NCI-H460 (cell line): ENCODE data around the gene S1PR5. TPM values are rescaled to one million over a fixed set of nuclear protein-coding genes. Genes with fewer than 3 reads are reported as not detected.

Experiments
- DNase-seq: peaks from one replicate; pipeline ENCODE4 v3.0.0-alpha.2; 2016; ENCODE audit warnings: low read depth; ENCODE audit errors: extremely low read depth
- total RNA-seq: library from RNA; depleted of rRNA; stranded (reverse); fragments of >200 nt; shearing (Covaris generic); gene quantifications from 2 replicates; pipeline ENCODE4 v1.2.3, GENCODE V29; 2014

S1PR5 gene
- total RNA-seq, 1 experiment from 2014 or later, result 1.0 TPM

DNA sequence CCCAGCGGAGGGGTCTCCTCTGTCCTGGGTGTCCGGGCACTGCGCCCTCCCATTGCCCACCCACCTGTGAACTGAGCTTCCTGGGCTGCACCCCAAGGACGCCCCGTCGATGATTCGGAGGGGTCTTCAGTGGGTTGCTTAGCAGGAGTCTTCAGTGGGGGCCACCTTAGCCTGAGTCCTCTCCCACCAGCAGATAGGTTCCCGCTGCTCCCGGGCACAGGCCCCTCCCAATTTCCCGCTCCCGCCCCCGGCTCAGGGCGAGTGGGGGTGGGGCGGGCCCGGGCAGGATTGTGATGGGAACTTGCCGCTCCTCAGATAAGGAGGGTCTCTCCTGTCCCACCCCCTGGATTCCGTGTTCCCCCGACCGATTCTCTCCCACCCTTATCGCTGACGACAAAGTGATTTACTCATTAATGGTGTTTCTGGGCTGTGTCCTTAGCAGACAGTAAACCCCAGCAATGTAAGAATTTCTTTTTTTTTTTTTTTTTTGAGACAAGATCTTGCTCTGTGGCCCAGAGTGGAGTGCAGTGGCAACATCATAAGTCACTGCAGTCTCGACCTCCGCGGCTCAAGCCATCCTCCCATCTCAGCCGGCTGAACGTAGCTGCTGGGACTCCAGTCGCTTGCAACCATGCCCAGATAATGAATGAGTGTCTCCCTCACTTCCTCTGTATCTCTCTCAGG lies 655 bp upstream of the S1PR5 start:
- no peak for DNase-seq

GRCh38 chr19:10516671-10517286 lies 468 bp downstream of the S1PR5 start:
- DNase-seq, result no peak

GRCh38 chr19:10516064-10516385 lies 1.2 kb downstream of the S1PR5 start:
- no peak for DNase-seq

- no peak for DNase-seq
Measured at GRCh38 chr19:10514211-10515145, 2.8 kb downstream of the S1PR5 start.

DNA sequence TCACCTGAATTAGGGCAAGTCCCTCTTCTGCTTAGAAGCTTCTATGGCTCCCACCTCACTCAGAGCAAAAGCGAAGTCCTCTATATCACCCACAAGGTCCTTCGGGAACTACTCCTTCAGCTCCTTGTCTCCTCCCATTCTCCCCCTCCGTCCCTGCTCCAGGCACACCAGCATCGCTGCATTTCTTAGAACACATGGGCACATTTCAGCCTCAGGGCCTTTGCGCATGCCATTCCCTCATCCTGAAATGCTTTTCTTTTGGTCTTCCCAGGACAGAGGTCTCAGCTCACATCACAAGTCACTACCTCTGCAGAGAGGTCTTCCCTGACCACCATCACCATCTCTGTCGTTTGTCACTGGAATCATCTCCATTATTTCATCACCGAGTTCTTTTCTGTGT lies 4.0 kb downstream of the S1PR5 start:
- DNase-seq, result no peak

GRCh38 chr19:10510301-10510802 lies 6.9 kb downstream of the S1PR5 start:
- DNase-seq, result no peak

DNA sequence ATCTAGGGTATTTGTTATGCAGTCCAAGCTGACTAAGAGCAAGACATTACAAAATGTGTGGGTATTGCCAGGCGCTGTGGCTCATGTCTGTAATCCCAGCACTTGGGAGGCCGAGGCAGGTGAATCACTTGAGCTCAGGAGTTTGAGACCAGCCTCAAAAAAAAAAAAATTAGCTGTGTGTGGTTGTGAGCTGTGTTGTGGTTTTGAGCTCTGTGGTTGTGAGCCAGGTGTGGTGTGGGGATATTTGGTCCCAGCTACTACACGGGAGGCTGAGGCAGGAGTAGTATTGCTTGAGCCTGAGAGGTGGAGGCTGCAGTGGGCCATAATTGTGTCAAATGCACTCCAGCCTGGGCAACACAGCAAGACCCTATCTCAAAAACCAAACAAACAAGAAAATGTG lies 8.5 kb downstream of the S1PR5 start:
- DNase-seq, result no peak

GRCh38 chr19:10508036-10508435 lies 9.2 kb downstream of the S1PR5 start:
- DNase-seq, result no peak

DNA sequence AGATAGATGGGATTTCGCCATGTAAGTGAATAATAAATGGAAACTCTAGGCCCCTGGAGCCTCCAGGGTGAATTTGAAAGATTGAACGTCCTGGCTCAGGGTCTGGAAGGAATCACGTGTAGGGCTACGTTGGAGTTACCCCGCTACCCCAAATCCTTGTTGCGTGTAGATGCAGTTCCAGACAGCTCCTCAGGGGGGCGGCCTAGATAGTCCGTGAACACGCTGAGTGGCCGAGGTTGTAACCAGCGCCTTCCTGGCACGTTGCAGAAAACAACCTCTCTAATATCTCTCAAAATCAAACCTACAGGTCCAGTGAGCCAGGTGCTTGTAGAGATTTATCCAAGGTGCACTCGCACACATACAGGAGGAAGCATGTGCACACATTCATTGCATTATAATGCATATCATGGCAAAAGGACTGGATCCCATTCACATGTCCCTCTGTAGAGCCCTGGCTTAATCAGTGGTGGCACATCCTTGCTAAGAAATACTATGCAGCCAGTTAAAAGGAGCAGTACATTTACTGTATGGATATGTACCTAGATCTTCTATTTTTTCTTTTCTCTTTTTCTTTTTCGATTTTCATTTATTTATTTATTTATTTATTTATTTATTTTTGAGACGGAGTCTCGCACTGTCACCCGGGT lies 11.5 kb downstream of the S1PR5 start:
- DNase-seq, result peak; percentile 49

GRCh38 chr19:10503002-10503789 lies 14.1 kb downstream of the S1PR5 start, which contains the start of gene KEAP1:
Gene KEAP1 (minus strand): TSS chr19:10503356. CDS start chr19:10500033, 3,323 bp downstream.
- no peak for DNase-seq

GRCh38 chr19:10502524-10503001 lies 14.7 kb downstream of the S1PR5 start:
- peak; percentile 82 for DNase-seq

DNA sequence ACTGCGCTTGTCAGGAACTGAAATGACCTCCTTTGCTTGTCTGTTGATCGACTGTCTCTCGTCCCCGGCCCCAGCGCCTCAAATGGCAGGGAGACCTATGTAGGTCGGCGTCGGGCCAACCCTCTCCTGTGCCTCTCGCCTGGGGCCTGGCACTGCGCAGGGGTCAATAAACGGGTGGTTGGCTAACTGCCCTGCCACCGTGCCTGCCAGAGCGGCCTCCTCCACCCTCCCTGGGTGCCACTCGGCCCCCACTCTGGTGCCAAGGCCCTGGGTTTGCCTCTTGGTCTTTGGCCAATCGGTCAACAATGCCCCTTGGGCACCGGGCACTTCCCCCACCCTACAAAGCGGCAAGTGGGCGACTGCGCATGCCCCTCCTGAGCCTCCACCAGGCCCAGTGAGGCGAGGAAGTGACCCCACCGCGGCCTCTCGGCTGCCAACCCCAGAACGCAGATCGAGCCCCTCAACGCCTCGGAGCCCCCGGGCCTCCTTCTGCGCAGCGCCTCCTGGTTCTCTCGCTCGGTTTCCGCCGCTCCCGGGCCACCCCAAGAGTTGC lies 15.2 kb downstream of the S1PR5 start:
- DNase-seq, result peak; percentile 50

DNA sequence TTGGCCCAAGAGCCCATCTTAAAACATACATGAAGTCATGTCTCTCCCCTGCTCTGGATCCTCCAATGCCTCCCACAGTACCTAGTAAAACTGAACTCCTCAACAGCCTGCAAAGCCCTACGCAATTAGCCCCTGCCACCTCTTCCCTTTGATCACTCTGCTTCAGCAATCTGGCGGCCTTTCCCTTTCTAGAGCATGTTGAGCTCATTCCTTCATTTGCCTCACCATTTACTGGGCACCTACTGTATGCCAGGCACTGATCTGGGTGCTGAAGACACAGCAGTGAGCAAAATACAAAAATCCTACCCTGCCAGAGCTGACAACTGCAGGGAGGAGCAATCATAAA lies 17.0 kb downstream of the S1PR5 start:
- DNase-seq, result no peak

DNA sequence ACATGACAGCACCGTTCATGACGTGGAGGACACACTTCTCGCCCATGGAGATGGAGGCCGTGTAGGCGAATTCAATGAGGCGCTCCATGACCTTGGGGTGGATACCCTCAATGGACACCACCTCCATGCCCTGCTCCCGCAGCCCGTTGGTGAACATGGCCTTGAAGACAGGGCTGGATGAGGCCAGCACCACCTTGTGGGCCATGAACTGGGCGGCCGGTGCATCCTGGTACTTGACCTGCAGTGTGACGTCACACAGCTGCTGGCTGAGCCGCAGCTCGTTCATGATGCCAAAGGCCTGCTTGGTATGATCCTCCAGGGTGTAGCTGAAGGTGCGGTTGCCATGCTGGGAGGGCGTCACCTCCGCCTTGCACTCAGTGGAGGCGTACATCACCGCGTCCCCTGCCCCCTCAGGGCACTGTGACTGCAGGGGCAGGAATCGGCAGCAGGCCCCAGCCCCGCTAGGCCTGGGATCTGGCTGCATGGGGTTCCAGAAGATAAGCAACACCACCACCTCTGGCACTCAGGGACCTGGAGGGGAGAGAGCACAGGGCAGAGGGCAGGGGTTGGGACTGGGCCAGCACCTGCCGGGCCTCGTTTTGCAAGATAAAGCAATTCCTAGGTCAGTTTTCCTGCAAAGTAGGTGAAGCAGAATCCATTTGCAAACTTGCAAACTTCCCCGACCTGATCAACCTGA lies 17.5 kb downstream of the S1PR5 start:
- no peak for DNase-seq

DNA sequence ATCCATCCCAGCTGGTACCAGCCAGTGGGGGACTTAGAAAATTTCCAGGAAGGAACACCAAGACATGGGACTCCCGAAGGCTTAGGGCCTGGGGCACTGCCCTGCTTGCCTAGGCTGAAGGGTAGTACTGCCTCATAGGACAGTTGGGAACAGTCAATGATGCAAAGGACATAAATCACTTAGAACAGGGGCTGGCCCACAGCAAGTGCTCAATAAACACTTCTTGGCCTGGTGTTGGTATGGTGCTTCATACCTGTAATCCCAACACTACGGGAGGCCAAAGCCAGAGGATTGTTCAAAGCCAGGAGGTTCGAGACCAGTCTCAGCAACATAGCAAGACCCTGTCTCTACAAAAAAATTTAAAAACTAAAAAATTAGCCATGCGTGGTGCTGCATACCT lies 19.9 kb downstream of the S1PR5 start:
- DNase-seq, result no peak

- no peak for DNase-seq
Measured at GRCh38 chr19:10491472-10492047, 25.7 kb downstream of the S1PR5 start.

DNA sequence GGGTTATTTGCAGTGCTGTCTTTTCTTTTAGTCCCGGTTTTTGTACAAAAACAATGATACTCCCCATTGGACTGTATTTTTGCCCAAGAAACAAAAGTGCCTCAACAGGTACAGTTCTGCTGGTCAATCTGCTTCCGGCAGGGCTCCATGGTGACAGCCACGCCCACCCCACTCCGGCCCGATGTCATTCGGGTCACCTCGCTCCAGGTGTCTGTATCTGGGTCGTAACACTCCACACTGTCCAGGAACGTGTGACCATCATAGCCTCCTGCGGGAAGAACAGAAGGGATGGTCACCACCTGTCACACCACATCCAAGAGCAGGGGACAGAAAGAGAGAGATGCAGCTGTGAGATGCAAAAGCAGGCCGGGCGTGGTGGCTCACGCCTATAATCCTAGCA lies 30.7 kb downstream of the S1PR5 start:
- DNase-seq, result no peak

- peak; percentile 86 for DNase-seq
Measured at GRCh38 chr19:10478903-10479384, 38.3 kb downstream of the S1PR5 start.

DNA sequence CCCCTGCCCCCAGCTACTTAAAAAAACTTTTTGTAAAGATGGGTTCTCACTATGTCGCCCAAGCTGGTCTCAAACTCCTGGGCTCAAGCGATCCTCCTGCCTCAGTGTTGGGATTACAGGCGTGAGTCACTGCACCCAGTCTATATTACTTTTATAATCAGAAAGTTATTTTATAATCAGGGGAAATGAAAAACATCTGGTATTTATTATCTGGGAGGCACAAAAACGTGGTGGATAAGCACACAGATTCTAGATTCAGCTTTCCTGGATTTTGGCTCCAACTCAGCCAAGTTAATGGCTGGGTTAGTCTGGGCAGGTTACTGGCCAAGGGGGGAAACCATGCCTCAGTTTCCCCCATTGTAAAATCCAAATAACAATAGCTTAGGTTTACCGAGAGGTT lies 38.8 kb downstream of the S1PR5 start:
- DNase-seq, result no peak
